ENCODE results near the gene PRR15L. TPM values are rescaled to one million over a fixed set of nuclear protein-coding genes. Genes with fewer than 3 reads are reported as not detected.

PRR15L gene
- total RNA-seq, 1 donor from 2014 or later: not detected

DNA sequence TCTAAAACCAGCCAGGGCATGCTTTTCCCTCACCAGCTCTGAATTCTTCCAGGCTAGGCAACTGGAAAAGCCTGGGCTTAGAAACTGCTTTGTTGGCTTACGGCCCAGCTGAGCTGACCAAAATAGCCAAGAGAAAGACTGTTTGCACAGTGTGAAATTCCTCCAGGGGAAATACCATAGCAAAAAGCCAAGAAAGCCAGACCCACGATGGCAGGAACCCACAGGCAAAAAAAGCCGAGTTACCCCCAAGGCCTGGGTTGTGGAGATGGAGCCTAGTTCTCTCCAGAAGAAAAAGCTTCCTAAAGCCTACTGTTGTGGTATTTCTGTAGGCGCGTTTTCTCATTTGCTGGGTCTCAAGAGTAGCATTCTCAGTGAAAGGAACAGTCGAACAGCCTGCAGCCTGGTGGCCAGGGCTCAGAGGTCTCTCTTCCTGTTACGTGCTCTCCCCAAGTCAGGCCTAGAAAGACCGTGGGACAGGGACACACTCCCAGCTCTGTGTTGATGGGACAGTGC lies 52.4 kb downstream of the PRR15L start:
- DNase-seq (ENCODE audit: low read depth in 2 of 2): peak; percentile 63 to 67

DNA sequence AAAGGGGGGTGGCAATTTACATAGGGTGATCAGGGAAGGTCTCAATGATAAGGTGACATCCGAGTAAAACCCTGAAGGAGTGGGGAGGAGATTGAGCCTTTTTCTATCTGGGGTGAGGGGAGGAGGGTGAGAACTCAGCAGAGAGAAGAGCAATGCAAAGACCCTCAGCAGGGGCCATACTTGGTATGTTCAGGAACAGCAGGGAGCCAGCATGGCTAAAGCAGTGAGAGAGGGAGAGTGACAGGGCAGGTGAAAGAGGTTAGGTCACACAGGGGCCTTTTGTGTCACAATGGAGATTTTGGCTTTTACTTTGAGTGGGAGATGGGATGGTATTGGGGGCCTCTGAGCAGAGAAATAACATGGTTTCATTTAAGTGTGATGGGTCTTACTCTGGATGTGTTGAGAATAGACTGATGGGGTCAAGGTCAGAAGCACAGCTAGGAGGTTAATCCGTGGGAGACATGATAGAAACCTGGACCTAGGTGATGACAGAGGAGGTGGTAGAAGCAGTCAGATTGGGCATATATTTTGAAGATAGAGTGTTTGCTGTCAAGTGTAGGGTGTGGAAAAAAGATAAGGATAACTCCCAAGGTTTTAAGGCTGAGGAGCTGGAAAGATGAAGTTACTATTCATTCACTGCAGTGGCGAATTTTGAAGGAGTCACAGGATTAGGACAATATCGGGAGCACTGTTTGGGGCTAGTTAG lies 55.5 kb downstream of the PRR15L start:
- DNase-seq (ENCODE audit: low read depth in 2 of 2): no peak

Other genes starting within 250 kb of the PRR15L start
- gene TBX21, start 224.6 kb downstream of the PRR15L start, total RNA-seq: not detected in 2 replicates
- 4.8 and 7.5 TPM in 2 replicates for gene OSBPL7, start 136.1 kb downstream of the PRR15L start, total RNA-seq
- gene MRPL10, start 126.3 kb downstream of the PRR15L start, total RNA-seq: 16.3 and 18.3 TPM in 2 replicates
- not detected in 2 replicates for gene LRRC46, start 126.2 kb downstream of the PRR15L start, total RNA-seq
- gene SCRN2, start 116.6 kb downstream of the PRR15L start, total RNA-seq: 23.2 and 27.7 TPM in 2 replicates
- gene SP6, start 106.7 kb downstream of the PRR15L start, total RNA-seq: 0.65 and 3.0 TPM in 2 replicates
- gene SP2, start 61.6 kb downstream of the PRR15L start, total RNA-seq: 0.87 and 1.8 TPM in 2 replicates
- 15.7 and 24.4 TPM in 2 replicates for gene PNPO, start 16.3 kb downstream of the PRR15L start, total RNA-seq
- gene CDK5RAP3, start 13.2 kb upstream of the PRR15L start, total RNA-seq: 50.3 and 51.8 TPM in 2 replicates
- gene COPZ2, start 79.9 kb upstream of the PRR15L start, total RNA-seq: 4.6 and 7.0 TPM in 2 replicates
- 72.6 and 93.5 TPM in 2 replicates for gene NFE2L1, start 90.5 kb upstream of the PRR15L start, total RNA-seq
- 38.4 and 42.9 TPM in 2 replicates for gene CBX1, start 143.6 kb upstream of the PRR15L start, total RNA-seq
- 10.7 and 13.5 TPM in 2 replicates for gene SNX11, start 149.9 kb upstream of the PRR15L start, total RNA-seq